GM19328 (cell line): ENCODE measurements around the gene FOXO3B.
"Not testable (repeated sequence)": the region's sequence is repeated elsewhere in the genome, so short reads cannot be mapped to it uniquely, and the experiment has no call there.

Experiments
- ATAC-seq: cut with Tn5 transposase; IDR thresholded peaks from one replicate; pipeline ENCODE4 v1.9.1; 2021; ENCODE audit warnings: mild to moderate bottlenecking, moderate library complexity; ENCODE audit not compliant: unreplicated experiment

The FOXO3B gene

DNA sequence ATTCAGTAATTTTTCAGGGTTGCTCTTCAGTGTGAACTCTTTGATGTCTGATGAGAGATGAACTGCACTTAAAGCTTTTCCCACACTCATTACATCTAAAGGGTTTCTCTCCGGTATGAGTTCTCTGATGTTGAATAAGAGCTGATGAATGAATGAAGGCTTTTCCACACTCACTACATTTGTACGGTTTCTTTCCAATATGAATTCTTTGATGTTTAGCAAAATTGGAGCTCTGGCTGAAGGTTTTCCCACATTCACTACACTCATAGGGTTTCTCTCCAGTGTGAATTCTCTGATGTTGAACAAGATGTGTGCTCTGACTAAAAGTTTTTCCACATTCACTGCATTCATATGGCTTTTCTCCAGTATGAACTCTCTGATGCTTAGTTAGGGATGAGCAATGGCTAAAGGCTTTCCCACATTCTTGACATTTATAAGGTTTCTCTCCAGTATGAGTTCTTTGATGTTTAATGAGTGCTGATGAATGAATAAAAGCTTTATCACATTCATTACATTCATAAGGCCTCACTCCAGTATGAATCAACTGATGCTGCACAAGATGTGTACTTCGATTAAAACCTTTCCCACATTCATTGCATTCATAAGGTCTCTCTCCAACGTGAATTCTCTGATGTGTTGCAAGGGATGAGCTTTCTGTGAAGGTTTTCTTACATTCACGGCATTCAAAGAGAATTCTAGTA lies 20.0 kb downstream of the FOXO3B start:
- ATAC-seq, result not testable (repeated sequence)

GRCh38 chr17:18650094-18650493 lies 32.0 kb downstream of the FOXO3B start:
- not testable (repeated sequence) for ATAC-seq

DNA sequence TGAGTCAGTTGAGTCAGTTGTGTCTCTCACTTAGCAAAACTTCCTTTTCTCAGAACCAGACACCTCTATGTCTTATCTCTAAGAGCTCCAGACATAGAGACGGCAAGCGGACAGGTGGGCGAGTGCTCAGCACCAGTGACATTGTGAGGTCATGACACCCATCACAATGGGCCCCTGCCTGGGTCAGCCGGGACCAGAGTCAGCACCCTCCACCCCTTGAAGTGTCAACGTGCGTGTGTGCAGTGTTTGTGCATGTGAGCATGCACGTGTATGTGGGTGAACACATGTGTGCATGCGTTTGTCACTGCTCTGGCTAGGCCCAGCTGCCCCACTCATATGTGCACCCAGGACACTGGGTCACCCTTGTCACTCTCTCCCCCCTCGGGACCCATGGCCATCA lies 37.8 kb downstream of the FOXO3B start, which contains the start of gene TBC1D28:
Gene TBC1D28, minus strand, starts transcription at position 101 of the 400 bp plus-strand sequence. CDS start 3,039 bp downstream, outside the sequence.
- not testable (repeated sequence) for ATAC-seq

GRCh38 chr17:18643124-18643523 lies 39.0 kb downstream of the FOXO3B start:
- not testable (repeated sequence) for ATAC-seq

GRCh38 chr17:18638357-18638756 lies 43.8 kb downstream of the FOXO3B start:
- not testable (repeated sequence) for ATAC-seq

- not testable (repeated sequence) for ATAC-seq
Measured at GRCh38 chr17:18636237-18636636, 45.9 kb downstream of the FOXO3B start.

GRCh38 chr17:18635773-18636172 lies 46.3 kb downstream of the FOXO3B start:
- not testable (repeated sequence) for ATAC-seq

GRCh38 chr17:18634550-18635263 lies 47.4 kb downstream of the FOXO3B start:
- ATAC-seq, result not testable (repeated sequence)
